Panc1 (cell line): ENCODE data around the gene LNPK.

Experiments
- CTCF ChIP-seq: fragments of 450-650 bp; IDR thresholded peaks from 2 replicates; pipeline ENCODE4 v1.5.1; 2017; ENCODE audit warnings: mild to moderate bottlenecking
- POLR2AphosphoS5 ChIP-seq: IDR thresholded peaks from 2 replicates; pipeline ENCODE4 v1.6.1; 2012; ENCODE audit warnings: mild to moderate bottlenecking, low read depth, low read length, moderate library complexity
- REST ChIP-seq, 2 experiments: IDR thresholded peaks; 2 replicates each; pipeline ENCODE4 v1.6.1; 2011 to 2012; ENCODE audit warnings: low read depth in 2 of 2, control low read depth in 1 of 2, low read length in 1 of 2, mild to moderate bottlenecking in 1 of 2, moderate library complexity in 1 of 2; ENCODE audit not compliant: insufficient read depth in 1 of 2
- SIN3A ChIP-seq: IDR thresholded peaks from 2 replicates; pipeline ENCODE4 v1.6.1; 2012; ENCODE audit warnings: low read depth, mild to moderate bottlenecking, low read length, moderate library complexity, borderline replicate concordance; ENCODE audit not compliant: insufficient read depth
- TCF7L2 ChIP-seq: IDR thresholded peaks from 2 replicates; pipeline ENCODE4 v1.6.1; 2011; ENCODE audit warnings: mild to moderate bottlenecking, low read depth, low read length, inconsistent platforms

GRCh38 chr2:175918935-175919334 lies 83.1 kb downstream of the LNPK start:
- TF ChIP-seq CTCF, result no peak
- TF ChIP-seq POLR2AphosphoS5, result no peak
- no peak for TF ChIP-seq REST (IDR thresholded peaks at IDR 0.05; ENCODE audit: insufficient read depth in 1 of 2, low read depth in 2 of 2, low read length in 1 of 2)
- TF ChIP-seq TCF7L2, result no peak
- no peak for TF ChIP-seq SIN3A
